ENCODE results near the gene AOAH.

Gene AOAH

DNA sequence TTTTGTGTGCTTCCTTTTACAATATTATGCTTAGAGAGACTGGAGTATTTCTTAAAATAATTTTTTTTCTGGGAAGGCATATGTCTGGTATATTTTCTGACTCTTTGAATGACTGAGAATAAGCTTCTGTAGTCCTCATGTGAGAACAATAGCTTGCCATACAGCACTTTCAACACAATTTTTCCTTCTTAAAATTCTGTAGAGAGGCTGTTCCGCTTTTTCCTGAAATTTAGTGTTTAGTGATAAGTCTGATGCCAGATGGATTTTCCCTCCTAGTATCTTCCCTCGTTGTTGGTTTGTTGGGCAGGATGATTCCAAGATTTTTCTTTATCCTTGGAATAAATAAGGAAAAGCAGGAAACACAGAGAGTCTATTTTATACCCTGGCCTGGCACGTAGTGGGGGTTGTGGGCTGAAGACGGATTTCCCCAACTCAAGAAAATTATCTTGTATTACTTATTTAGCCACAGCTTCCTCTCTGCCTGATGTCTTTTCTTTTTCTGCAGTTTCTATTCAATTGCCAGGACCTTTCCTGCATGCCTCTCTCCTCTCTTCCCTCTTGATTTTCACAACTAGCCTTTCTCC is 111.2 kb downstream of the AOAH start:
- TF ChIP-seq, protein P1, sequence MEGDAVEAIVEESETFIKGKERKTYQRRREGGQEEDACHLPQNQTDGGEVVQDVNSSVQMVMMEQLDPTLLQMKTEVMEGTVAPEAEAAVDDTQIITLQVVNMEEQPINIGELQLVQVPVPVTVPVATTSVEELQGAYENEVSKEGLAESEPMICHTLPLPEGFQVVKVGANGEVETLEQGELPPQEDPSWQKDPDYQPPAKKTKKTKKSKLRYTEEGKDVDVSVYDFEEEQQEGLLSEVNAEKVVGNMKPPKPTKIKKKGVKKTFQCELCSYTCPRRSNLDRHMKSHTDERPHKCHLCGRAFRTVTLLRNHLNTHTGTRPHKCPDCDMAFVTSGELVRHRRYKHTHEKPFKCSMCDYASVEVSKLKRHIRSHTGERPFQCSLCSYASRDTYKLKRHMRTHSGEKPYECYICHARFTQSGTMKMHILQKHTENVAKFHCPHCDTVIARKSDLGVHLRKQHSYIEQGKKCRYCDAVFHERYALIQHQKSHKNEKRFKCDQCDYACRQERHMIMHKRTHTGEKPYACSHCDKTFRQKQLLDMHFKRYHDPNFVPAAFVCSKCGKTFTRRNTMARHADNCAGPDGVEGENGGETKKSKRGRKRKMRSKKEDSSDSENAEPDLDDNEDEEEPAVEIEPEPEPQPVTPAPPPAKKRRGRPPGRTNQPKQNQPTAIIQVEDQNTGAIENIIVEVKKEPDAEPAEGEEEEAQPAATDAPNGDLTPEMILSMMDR (IDR thresholded peaks at IDR 0.05; ENCODE audit: low read depth, low read length) = no peak
- Histone ChIP-seq H3K36me3 (no peaks in the 10 kb centered on the region), H3K9me3 (ENCODE audit: severe bottlenecking) (no peaks in the 10 kb centered on the region), H3K27ac (no peak overlapping the region), H3K4me3 (ENCODE audit: low read depth, low read length) (no peak overlapping the region), H3K27me3 (ENCODE audit: insufficient read depth, low read depth, severe bottlenecking) (no peaks in the 10 kb centered on the region)
- DNase-seq = no peak

DNA sequence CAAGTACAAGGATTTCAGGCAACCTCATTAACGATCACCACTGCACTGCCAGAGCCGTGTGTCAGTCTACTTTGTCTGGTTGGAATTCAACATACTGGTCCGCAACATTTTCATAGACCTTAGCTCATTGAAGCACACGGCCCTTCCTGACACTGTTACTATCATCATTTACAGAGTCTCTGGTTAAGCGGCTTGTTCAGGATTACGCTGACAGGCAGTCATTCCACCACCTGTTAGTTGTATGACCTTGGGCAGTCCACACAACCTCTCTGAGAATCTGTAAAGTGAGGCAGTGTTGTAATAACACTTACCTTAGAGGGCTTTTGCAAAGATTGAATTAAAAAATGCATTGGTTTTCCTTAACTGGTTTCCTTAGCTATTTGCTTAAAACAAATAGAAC is 112.6 kb downstream of the AOAH start:
- Histone ChIP-seq H3K9me3 (ENCODE audit: severe bottlenecking) (no peaks in the 10 kb centered on the region), H3K4me3 (ENCODE audit: low read depth, low read length) (peak overlapping the region; percentile 1), H3K27ac (peak overlapping the region; percentile 61), H3K36me3 (no peaks in the 10 kb centered on the region), H3K27me3 (ENCODE audit: insufficient read depth, low read depth, severe bottlenecking) (no peaks in the 10 kb centered on the region)
- peak; percentile 74 for DNase-seq
- TF ChIP-seq, protein P1 (IDR thresholded peaks at IDR 0.05; ENCODE audit: low read depth, low read length) = no peak

DNA sequence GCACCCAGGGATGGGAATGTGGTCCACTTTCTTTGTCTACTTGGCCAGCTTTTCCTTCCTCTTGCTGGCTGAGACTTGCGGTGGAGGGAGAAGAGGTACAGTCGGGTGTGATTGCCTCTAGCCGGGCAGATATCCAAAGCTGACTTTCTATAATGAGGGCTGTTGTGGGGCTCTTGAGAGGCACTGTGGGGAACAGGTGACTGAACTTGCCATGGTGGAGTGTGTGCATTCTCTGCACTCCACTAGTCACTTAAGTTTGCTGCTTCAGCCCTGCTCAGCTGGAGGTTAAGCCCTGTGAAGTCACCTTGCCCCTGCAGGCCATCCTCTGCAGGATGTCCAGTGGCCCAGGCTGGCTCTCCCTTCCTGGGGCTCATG is 116.6 kb downstream of the AOAH start:
- TF ChIP-seq, protein P1 (IDR thresholded peaks at IDR 0.05; ENCODE audit: low read depth, low read length) = no peak
- Histone ChIP-seq H3K27me3 (ENCODE audit: insufficient read depth, low read depth, severe bottlenecking) (no peaks in the 10 kb centered on the region), H3K27ac (no peak overlapping the region), H3K9me3 (ENCODE audit: severe bottlenecking) (no peaks in the 10 kb centered on the region), H3K4me3 (ENCODE audit: low read depth, low read length) (no peak overlapping the region), H3K36me3 (no peaks in the 10 kb centered on the region)
- DNase-seq = no peak

DNA sequence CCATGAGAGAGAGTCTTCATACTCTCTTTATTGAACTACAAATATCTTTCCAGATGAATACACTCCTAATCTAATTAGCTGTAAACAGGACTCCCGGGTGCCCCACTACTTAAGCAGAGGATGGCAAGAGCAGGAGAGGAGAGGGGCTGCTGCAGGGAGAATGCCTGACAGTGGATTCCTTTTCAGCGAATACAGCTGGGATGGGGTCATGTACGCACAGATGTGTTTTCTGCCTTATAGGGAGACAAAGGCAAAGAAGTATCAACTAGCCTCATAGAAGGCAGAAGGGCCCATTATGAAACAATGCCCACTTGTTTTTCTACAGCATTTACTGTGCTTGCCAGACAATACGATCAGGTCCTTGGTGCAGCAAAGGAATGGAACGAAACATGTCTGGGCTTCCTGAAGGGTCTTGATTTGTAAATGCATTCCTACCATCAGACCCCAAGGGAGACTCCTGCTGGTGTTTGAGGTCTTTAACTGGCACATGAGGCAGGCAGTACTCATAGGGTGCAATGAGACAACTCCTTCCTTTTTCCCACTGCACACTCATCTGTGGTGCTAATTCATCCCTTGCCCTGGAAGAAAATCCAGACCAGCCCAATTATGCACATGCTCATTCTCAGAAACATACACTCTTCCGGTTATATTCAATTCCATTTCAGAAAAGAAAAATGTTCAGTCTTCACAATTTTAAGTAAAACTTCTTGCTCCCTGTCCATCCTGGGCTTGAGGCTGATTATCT is 117.1 kb downstream of the AOAH start:
- Histone ChIP-seq H3K9me3 (ENCODE audit: severe bottlenecking) (no peaks in the 10 kb centered on the region), H3K4me3 (ENCODE audit: low read depth, low read length) (no peak overlapping the region), H3K36me3 (no peaks in the 10 kb centered on the region), H3K27me3 (ENCODE audit: insufficient read depth, low read depth, severe bottlenecking) (no peaks in the 10 kb centered on the region), H3K27ac (no peak overlapping the region)
- no peak for DNase-seq
- TF ChIP-seq, protein P1 (IDR thresholded peaks at IDR 0.05; ENCODE audit: low read depth, low read length) = no peak

DNA sequence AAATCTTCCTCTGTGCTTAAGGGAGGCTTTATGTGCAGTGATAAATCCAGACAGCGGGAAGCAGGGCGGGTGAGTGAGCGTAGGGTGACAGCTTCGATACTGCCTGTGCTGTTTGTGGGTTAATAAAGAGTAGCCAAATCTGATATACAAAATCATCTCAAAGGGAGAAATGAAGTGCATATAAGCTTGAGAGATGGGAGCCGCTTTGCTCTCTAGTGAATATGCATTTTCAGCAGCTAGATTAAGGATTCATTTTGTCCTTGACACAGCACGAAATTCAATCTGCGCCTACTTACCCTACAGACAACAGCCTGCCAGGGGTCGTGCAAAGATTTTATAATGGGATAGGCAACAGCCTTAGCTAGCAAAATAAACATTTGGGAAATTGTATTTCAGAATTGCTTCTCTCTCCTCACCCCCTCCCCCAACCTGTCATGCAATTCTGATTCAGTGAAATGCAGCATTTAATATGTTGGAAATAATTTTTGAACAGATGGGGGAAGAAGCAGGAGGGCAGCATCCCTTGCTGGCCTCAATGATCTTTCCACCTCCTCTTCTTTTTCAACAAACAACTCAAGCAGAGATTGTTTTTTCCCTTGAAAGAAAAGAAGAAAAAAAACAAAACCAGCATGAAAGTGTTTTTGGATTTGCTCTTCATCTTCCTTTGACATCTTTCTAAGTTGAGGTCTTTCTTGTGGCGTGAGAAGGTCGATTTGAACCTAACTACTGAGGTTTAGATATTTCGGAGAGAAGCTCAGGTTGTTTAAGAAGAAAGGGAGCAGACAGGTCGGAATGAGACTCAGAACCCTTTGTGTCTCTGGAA is 117.9 kb downstream of the AOAH start:
- Histone ChIP-seq H3K27ac (no peak overlapping the region), H3K27me3 (ENCODE audit: insufficient read depth, low read depth, severe bottlenecking) (no peaks in the 10 kb centered on the region), H3K4me3 (ENCODE audit: low read depth, low read length) (no peak overlapping the region), H3K9me3 (ENCODE audit: severe bottlenecking) (no peaks in the 10 kb centered on the region), H3K36me3 (no peaks in the 10 kb centered on the region)
- TF ChIP-seq, protein P1 (IDR thresholded peaks at IDR 0.05; ENCODE audit: low read depth, low read length) = no peak
- no peak for DNase-seq

Measured in WERI-Rb-1 (cell line).